Astrocyte (in vitro differentiated cells and primary cell): ENCODE results near the gene YPEL1.

ENCODE experiments used
- CTCF ChIP-seq: IDR thresholded peaks from 2 replicates; pipeline ENCODE4 v1.5.1; 2011; ENCODE audit warnings: low read depth, mild to moderate bottlenecking, inconsistent platforms, low read length, moderate library complexity; ENCODE audit not compliant: insufficient read depth
- EZH2 ChIP-seq: IDR thresholded peaks from 2 replicates; pipeline ENCODE4 v1.6.1; 2012; ENCODE audit warnings: mild to moderate bottlenecking, low read length, inconsistent platforms; ENCODE audit not compliant: insufficient read depth

GRCh38 chr22:21718499-21718898 lies 17.1 kb downstream of the YPEL1 start:
- TF ChIP-seq CTCF, result no peak
- no peak for TF ChIP-seq EZH2
